HG03575 (cell line): Measurements from ENCODE around the gene CD81.

Experiments used
- ATAC-seq: cut with Tn5 transposase; IDR thresholded peaks from one replicate; pipeline ENCODE4 v1.9.1; 2021; ENCODE audit not compliant: unreplicated experiment, insufficient number of reproducible peaks, low FRiP score; ENCODE audit errors: extremely low read depth

CD81 gene

DNA sequence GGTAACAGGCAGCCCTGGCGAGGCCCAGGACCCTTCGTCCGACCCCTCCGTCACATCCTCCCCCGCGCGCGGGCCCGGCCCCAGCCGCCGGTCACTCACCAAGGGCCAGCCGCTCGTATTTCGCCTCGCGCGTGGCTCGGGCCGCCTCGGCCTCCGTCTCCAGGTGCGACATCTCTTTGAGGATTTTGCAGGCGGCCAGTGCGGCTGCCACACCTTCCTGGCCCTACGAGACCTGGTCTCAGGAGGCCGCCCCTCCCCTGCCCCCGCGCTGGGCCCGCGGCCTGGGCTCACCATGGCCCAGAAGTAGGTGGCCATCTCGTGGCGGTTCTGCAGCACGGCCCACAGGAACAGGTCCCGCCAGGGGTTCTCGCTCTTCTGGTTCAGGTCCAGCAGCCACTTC, 37.5 kb downstream of the CD81 start:
- no peak for ATAC-seq

DNA sequence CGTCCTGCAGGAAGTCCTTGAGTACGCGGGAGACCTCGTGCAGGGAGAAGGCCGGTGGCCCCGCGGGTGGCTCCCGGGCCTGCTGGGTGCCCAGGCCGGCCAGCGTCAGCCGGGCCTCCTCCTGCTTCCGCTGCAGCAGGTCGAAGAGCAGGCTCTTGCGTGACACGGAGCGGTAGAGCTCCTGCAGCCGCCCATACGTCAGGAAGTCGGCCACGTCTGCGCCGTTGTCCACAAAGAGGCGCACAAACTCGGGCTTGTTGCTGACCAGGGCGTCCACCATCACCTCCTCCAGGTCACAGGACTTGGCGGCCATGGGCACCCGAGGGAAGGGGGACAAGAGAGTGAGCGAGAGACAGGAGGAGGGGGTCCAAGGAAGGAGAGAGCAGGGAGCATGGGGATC, 38.1 kb downstream of the CD81 start:
- no peak for ATAC-seq

GRCh38 chr11:2415601-2416380, 38.7 kb downstream of the CD81 start:
- ATAC-seq, result no peak

DNA sequence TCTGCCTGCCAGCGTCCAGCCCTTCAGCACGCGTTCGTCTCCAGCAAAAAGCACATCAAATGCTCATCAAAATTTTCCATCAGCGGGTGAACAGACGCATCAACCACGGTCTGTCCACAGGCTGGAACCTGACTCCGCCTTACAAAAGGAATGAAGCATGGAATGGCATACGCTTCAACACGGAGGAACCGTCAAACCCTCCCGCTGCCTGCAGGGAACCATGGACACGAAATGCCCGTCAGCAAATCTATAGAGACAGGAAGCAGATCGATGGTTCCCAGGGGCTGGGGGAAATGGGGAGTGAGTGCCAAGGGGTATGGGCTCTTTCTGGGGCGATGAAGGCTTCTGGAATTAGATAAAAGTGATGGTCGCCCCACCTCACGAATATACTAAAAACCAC, 39.7 kb downstream of the CD81 start:
- no peak for ATAC-seq

- ATAC-seq, result no peak
Measured at GRCh38 chr11:2417856-2418692, 41.0 kb downstream of the CD81 start.

- ATAC-seq, result no peak
Measured at GRCh38 chr11:2418693-2419360, 41.7 kb downstream of the CD81 start.

DNA sequence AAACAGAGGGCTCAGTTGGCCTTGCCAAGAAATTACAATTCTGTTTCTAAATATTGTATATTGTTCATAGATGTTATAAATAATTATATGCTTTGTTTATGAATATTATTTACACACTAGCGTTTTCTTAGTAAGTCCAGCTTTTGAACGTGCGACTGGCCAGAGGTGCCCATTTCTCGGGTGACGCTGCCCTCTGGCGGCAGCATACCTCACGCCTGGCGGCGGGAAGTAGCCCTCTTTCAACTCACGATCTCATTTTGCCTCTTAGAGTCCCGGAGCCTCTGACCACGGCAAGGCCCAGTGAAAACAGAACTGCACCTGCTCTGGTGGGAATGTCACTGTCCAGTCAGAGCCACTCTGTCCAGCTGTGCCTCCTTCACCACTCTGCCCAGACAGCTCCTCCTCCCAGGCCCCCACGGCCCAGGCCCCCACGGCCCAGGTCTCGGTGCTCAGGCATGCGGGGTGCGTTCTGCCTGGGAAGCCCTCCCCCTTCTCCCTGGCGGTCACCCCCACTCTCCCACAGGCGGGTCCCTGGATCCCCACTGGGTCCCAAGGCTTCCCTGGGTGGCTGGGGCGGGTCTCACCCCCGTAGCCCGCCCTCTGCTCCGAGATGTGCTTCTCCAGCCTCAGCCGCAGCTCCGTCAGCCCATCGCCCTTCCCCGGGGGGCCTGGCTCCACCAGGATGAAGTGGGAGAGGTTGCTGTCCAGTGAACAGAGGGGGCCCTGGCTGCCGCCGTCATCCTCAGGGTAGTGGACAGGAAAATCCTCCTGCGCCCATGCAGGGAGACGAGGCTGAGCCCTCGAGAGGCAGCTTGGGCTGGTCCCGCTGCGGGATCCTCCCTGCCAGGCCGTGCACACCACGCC, 42.8 kb downstream of the CD81 start:
- ATAC-seq, result no peak

- no peak for ATAC-seq
Measured at GRCh38 chr11:2420502-2421225, 43.6 kb downstream of the CD81 start.

GRCh38 chr11:2421226-2421994, 44.3 kb downstream of the CD81 start:
- ATAC-seq, result no peak

GRCh38 chr11:2421996-2422395, 44.9 kb downstream of the CD81 start:
- no peak for ATAC-seq

- ATAC-seq, result no peak
Measured at GRCh38 chr11:2422461-2423156, 45.5 kb downstream of the CD81 start.

- no peak for ATAC-seq
Measured at GRCh38 chr11:2423157-2424025, 46.3 kb downstream of the CD81 start.

DNA sequence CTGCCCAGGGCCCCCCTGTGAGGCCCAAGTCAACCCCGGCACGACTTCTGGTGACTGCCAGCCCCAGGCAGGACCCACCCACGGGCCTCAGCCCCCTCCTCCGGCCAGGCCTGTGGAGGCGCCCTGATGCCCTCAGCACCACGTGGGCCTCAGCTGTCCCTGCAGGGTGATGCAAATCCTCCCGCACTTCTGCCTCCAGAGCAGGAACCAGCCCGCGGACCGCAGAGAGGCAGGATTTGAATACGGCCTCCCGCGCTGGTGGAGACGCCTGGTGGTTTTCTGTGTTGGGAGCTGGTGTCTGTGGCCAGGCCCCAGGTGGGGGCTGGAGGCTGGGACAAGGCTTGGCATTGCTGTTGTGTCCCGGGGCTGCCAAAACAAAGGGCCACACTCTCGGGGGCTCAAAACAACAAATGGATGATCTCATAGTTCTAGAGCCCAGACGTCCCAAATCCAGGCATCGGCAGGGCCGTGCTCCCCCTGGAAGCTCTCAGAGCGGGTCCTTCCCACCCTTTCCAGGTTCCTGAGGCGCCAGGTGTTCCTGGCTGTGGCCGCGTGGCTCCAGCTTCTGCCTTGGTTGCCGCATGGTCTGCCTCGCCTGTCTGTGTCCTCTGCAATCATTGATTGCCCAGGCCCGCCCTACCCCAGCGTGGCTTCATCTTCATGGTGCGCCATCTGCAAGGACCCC, 47.8 kb downstream of the CD81 start:
- ATAC-seq, result no peak

GRCh38 chr11:2425506-2425905, 48.4 kb downstream of the CD81 start:
- no peak for ATAC-seq

DNA sequence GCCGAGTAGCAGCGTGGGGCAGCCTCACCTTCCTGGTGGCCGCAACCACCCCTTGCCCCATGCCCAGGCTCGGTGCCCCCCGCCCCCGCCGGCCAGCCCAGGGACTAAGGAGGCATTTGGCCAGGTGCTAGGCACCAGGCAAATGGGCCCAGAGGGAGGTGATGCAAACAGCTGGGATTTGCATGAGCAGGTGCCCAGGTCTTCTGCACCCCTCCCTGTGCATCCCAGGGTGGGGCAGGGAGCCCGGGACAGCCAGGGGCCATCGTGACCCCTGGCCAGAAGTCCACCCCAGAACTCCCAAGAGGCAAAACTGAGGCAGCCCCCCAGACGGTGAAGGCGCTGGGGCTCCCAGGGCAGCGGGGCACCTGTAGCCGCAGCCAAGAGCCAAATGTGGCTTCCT, 49.1 kb downstream of the CD81 start:
- no peak for ATAC-seq
